WTC11 (cell line): ENCODE data around the gene ZNF236.

ENCODE experiments used
- CBFB ChIP-seq: sonication (generic); formaldehyde crosslinking; IDR thresholded peaks from 2 replicates; pipeline ENCODE4 v1.8.1; 2022; ENCODE audit warnings: mild to moderate bottlenecking, low read depth, missing genetic modification reagents
- ETV6 ChIP-seq: sonication (generic); formaldehyde crosslinking; IDR thresholded peaks from 2 replicates; pipeline ENCODE4 v1.8.1; 2022; ENCODE audit warnings: mild to moderate bottlenecking, missing genetic modification reagents
- TEAD1 ChIP-seq: sonication (generic); formaldehyde crosslinking; IDR thresholded peaks from 2 replicates; pipeline ENCODE4 v1.8.0; 2022; ENCODE audit warnings: mild to moderate bottlenecking, missing genetic modification reagents
- ZNF317 ChIP-seq: sonication (generic); formaldehyde crosslinking; IDR thresholded peaks from 2 replicates; pipeline ENCODE4 v1.8.1; 2023; ENCODE audit warnings: low read depth, mild to moderate bottlenecking, moderate library complexity, missing genetic modification reagents, borderline replicate concordance
- TF ChIP-seq, protein P1 (sequence below): fragments of 200-600 bp; IDR thresholded peaks from 2 replicates; pipeline ENCODE4 v1.8.0; 2022; ENCODE audit warnings: antibody characterized with exemption
- TF ChIP-seq, protein P2 (sequence below): sonication (generic); formaldehyde crosslinking; IDR thresholded peaks from 2 replicates; pipeline ENCODE4 v1.8.1; 2023; ENCODE audit warnings: mild to moderate bottlenecking, missing genetic modification reagents
- TF ChIP-seq, protein P3 (sequence below): sonication (generic); formaldehyde crosslinking; IDR thresholded peaks from 2 replicates; pipeline ENCODE4 v1.8.0; 2022; ENCODE audit warnings: mild to moderate bottlenecking, missing genetic modification reagents
- TF ChIP-seq, protein P4 (sequence below): sonication (generic); formaldehyde crosslinking; IDR thresholded peaks from 2 replicates; pipeline ENCODE4 v1.8.0; 2022; ENCODE audit warnings: missing genetic modification reagents

DNA sequence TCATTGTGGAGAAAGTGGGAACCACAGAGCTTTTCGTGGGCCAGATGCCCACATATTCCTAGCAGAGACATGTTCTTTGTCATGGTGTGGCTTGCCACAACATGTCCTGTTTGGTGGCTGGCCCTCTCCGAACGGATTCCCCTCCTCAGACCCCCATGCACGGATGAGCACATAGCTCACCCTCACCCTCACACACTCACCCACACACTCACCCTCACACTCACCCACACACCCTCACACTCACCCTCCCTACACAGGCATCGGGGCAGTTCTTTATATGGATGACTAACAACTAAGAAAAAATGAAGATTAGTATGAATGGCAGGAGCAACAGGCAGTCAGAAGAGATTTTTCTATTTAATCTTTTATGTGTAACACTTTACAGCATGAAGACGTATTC, 149.9 kb downstream of the ZNF236 start:
- TF ChIP-seq ZNF317, result no peak
- no peak for TF ChIP-seq CBFB
- TF ChIP-seq, protein P1, sequence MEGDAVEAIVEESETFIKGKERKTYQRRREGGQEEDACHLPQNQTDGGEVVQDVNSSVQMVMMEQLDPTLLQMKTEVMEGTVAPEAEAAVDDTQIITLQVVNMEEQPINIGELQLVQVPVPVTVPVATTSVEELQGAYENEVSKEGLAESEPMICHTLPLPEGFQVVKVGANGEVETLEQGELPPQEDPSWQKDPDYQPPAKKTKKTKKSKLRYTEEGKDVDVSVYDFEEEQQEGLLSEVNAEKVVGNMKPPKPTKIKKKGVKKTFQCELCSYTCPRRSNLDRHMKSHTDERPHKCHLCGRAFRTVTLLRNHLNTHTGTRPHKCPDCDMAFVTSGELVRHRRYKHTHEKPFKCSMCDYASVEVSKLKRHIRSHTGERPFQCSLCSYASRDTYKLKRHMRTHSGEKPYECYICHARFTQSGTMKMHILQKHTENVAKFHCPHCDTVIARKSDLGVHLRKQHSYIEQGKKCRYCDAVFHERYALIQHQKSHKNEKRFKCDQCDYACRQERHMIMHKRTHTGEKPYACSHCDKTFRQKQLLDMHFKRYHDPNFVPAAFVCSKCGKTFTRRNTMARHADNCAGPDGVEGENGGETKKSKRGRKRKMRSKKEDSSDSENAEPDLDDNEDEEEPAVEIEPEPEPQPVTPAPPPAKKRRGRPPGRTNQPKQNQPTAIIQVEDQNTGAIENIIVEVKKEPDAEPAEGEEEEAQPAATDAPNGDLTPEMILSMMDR, result no peak
- TF ChIP-seq, protein P2, sequence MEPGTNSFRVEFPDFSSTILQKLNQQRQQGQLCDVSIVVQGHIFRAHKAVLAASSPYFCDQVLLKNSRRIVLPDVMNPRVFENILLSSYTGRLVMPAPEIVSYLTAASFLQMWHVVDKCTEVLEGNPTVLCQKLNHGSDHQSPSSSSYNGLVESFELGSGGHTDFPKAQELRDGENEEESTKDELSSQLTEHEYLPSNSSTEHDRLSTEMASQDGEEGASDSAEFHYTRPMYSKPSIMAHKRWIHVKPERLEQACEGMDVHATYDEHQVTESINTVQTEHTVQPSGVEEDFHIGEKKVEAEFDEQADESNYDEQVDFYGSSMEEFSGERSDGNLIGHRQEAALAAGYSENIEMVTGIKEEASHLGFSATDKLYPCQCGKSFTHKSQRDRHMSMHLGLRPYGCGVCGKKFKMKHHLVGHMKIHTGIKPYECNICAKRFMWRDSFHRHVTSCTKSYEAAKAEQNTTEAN, result no peak
- TF ChIP-seq TEAD1 (CRISPR knock-in tag), result no peak
- no peak for TF ChIP-seq ETV6 (CRISPR knock-in tag)
- TF ChIP-seq, protein P3, sequence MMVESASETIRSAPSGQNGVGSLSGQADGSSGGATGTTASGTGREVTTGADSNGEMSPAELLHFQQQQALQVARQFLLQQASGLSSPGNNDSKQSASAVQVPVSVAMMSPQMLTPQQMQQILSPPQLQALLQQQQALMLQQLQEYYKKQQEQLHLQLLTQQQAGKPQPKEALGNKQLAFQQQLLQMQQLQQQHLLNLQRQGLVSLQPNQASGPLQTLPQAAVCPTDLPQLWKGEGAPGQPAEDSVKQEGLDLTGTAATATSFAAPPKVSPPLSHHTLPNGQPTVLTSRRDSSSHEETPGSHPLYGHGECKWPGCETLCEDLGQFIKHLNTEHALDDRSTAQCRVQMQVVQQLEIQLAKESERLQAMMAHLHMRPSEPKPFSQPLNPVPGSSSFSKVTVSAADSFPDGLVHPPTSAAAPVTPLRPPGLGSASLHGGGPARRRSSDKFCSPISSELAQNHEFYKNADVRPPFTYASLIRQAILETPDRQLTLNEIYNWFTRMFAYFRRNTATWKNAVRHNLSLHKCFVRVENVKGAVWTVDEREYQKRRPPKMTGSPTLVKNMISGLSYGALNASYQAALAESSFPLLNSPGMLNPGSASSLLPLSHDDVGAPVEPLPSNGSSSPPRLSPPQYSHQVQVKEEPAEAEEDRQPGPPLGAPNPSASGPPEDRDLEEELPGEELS (CRISPR knock-in tag), result no peak
- TF ChIP-seq, protein P4, sequence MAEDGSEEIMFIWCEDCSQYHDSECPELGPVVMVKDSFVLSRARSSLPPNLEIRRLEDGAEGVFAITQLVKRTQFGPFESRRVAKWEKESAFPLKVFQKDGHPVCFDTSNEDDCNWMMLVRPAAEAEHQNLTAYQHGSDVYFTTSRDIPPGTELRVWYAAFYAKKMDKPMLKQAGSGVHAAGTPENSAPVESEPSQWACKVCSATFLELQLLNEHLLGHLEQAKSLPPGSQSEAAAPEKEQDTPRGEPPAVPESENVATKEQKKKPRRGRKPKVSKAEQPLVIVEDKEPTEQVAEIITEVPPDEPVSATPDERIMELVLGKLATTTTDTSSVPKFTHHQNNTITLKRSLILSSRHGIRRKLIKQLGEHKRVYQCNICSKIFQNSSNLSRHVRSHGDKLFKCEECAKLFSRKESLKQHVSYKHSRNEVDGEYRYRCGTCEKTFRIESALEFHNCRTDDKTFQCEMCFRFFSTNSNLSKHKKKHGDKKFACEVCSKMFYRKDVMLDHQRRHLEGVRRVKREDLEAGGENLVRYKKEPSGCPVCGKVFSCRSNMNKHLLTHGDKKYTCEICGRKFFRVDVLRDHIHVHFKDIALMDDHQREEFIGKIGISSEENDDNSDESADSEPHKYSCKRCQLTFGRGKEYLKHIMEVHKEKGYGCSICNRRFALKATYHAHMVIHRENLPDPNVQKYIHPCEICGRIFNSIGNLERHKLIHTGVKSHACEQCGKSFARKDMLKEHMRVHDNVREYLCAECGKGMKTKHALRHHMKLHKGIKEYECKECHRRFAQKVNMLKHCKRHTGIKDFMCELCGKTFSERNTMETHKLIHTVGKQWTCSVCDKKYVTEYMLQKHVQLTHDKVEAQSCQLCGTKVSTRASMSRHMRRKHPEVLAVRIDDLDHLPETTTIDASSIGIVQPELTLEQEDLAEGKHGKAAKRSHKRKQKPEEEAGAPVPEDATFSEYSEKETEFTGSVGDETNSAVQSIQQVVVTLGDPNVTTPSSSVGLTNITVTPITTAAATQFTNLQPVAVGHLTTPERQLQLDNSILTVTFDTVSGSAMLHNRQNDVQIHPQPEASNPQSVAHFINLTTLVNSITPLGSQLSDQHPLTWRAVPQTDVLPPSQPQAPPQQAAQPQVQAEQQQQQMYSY (CRISPR knock-in tag), result no peak
